Right lobe of liver (tissue), 6 donors: ENCODE data around the gene SLC35B2. TPM values are rescaled to one million over a fixed set of nuclear protein-coding genes. Genes with fewer than 3 reads are reported as not detected.

Experiments used
- ATAC-seq, 4 donors: fragments of 200-7000 bp; cut with Tn5 transposase; one replicate each; pipeline ENCODE4 v1.9.1; 2020; ENCODE audit warnings: mild to moderate bottlenecking in 4 of 4, moderate library complexity in 4 of 4
- DNase-seq, 3 donors: peaks; one replicate each; pipeline ENCODE4 v3.0.0-alpha.2; 2020
- H3K27ac ChIP-seq, 3 donors: fragments of 200-600 bp; one replicate each; pipeline ENCODE4 v1.8.0; 2022
- H3K27me3 ChIP-seq, 2 donors: fragments of 200-600 bp; one replicate each; pipeline ENCODE4 v1.8.0; 2022
- H3K36me3 ChIP-seq, 4 donors: fragments of 200-600 bp; sonication (generic) in 1 of 4; one replicate each; pipeline versions ENCODE4 v1.5.1 to v1.8.0; 2017 to 2022; ENCODE audit warnings: control low read depth in 1 of 4
- H3K4me1 ChIP-seq, 4 donors: fragments of 200-600 bp; sonication (generic) in 1 of 4; one replicate each; pipeline versions ENCODE4 v1.5.1 to v1.8.0; 2017 to 2022; ENCODE audit warnings: control low read depth in 1 of 4
- H3K4me3 ChIP-seq, 3 donors: fragments of 200-600 bp; one replicate each; pipeline ENCODE4 v1.8.0; 2022
- H3K9me3 ChIP-seq, 4 donors: fragments of 200-600 bp; sonication (generic) in 1 of 4; one replicate each; pipeline versions ENCODE4 v1.5.1 to v1.8.0; 2017 to 2022; ENCODE audit warnings: control low read depth in 1 of 4
- CTCF ChIP-seq, 4 donors: fragments of 200-600 bp in 3 of 4; fragments of 450-650 bp in 1 of 4; IDR thresholded peaks; one replicate each; pipeline versions ENCODE4 v1.5.1 to v1.8.0; 2016 to 2022; ENCODE audit warnings: antibody characterized with exemption in 4 of 4, mild to moderate bottlenecking in 2 of 4
- POLR2A ChIP-seq: fragments of 450-650 bp; IDR thresholded peaks from one replicate; pipeline ENCODE4 v1.6.1; 2017; ENCODE audit warnings: antibody characterized with exemption, mild to moderate bottlenecking
- WGBS: methylation state at CpG from one replicate; pipeline ENCODE4 v1.1.6; 2018; ENCODE audit warnings: low coverage, low lambda C conversion rate; ENCODE audit not compliant: insufficient coverage; ENCODE audit errors: missing lambda C conversion rate; 5-methylcytosine and 5-hydroxymethylcytosine counted together
- intact Hi-C, 2 donors: fragments of 100-400 bp; cut with DNase I; formaldehyde crosslinking; loops; one replicate each; pipeline versions ENCODE4 v1.11.2 to v1.14.1; 2022
- total RNA-seq, 6 experiments: library from RNA; depleted of rRNA in 2 of 6; stranded (reverse); fragments of >200 nt in 2 of 6; fragmentation: NEBNext Ultra II Directional in 3 of 6; extraction: Animal tissue kit (Norgen Biotek cat#: 25700) in 3 of 6; gene quantifications; one replicate each; pipeline versions ENCODE4 v1.1.0 to v1.2.4, GENCODE V29; 2016 to 2023
- donor health status: DM: no; HTN: yes; CAD: no.
- donor health status: DM: no; HTN: no; CAD: no.
- donor health status: DM: no; HTN: no; CAD: no.
- donor health status: DM: no; HTN: yes; CAD: no.
- donor health status: DM: no; HTN: yes; CAD: no.

SLC35B2 gene
- total RNA-seq, 6 experiments from 2014 or later: 15.1 to 29.0 (median 20.9) TPM

GRCh38 chr6:44303842-44304241 lies 46.5 kb upstream of the SLC35B2 start:
- ATAC-seq: no peak
- intact Hi-C loops: no loop called here
- 100% methylated on average over 1 of the region's 6 CpGs for WGBS
- Histone ChIP-seq H3K36me3 (peaks cover 0 to 28% (median 17%) of the 10 kb centered on the region in 4 donors), H3K27ac (no peak overlapping the region), H3K9me3 (no peaks in the 10 kb centered on the region), H3K27me3 (no peaks in the 10 kb centered on the region), H3K4me1 (no peaks in the 10 kb centered on the region), H3K4me3 (no peak overlapping the region)
- DNase-seq: no peak
- TF ChIP-seq CTCF (IDR thresholded peaks at IDR 0.05): no peak
- TF ChIP-seq POLR2A: no peak

- Histone ChIP-seq H3K4me3 (no peak overlapping the region), H3K4me1 (peaks cover 0 to 4% (median under 1%) of the 10 kb centered on the region in 4 donors), H3K9me3 (no peaks in the 10 kb centered on the region), H3K27me3 (no peaks in the 10 kb centered on the region), H3K27ac (no peak overlapping the region), H3K36me3 (peaks cover 0 to 27% (median 17%) of the 10 kb centered on the region in 4 donors)
- no peak for TF ChIP-seq POLR2A
- TF ChIP-seq CTCF (IDR thresholded peaks at IDR 0.05): no peak
- 80% methylated on average over 1 of the region's 12 CpGs for WGBS
- intact Hi-C loops: no loop called here
- DNase-seq: no peak
- ATAC-seq: no peak
Observed at GRCh38 chr6:44302856-44303255, 45.5 kb upstream of the SLC35B2 start.

GRCh38 chr6:44301782-44302564 lies 44.6 kb upstream of the SLC35B2 start:
- Histone ChIP-seq H3K27me3 (peaks cover 0 to 5% of the 10 kb centered on the region in 2 donors), H3K36me3 (peaks cover 0 to 27% (median 15%) of the 10 kb centered on the region in 4 donors), H3K9me3 (no peaks in the 10 kb centered on the region), H3K4me3 (no peak overlapping the region), H3K4me1 (peaks cover 0 to 12% (median 5%) of the 10 kb centered on the region in 4 donors), H3K27ac (no peak overlapping the region)
- DNase-seq (no peak), ATAC-seq (no peak)
- no CpG with 5 or more reads among the region's 14 CpGs for WGBS
- intact Hi-C loops: no loop called here
- no peak for TF ChIP-seq POLR2A
- TF ChIP-seq CTCF (IDR thresholded peaks at IDR 0.05): no peak

GRCh38 chr6:44301106-44301505 lies 43.8 kb upstream of the SLC35B2 start:
- Histone ChIP-seq H3K9me3 (no peaks in the 10 kb centered on the region), H3K36me3 (peaks cover 0 to 23% (median 13%) of the 10 kb centered on the region in 4 donors), H3K4me1 (peaks cover 0 to 13% (median 5%) of the 10 kb centered on the region in 4 donors), H3K4me3 (no peak overlapping the region), H3K27me3 (peaks cover 0 to 10% of the 10 kb centered on the region in 2 donors), H3K27ac (no peak overlapping the region)
- no peak for ATAC-seq
- no peak for DNase-seq
- TF ChIP-seq CTCF (IDR thresholded peaks at IDR 0.05) (no peak), POLR2A (no peak)
- WGBS: no CpG with 5 or more reads among the region's 8 CpGs
- intact Hi-C loops: no loop called here
